ENCODE results near the gene RAB36. TPM values are rescaled to one million over a fixed set of nuclear protein-coding genes. Genes with fewer than 3 reads are reported as not detected.

RAB36 gene
- total RNA-seq, 1 experiment from 2014 or later, result 1.4 TPM

GRCh38 chr22:23150762-23151161 is 5.5 kb downstream of the RAB36 start:
- no peak overlapping the region for H2AFZ ChIP-seq (ENCODE audit: low read length)
- H3K27me3 ChIP-seq (ENCODE audit: insufficient read depth, low read length), result no peaks in the 10 kb centered on the region; the same call in 1 of the 2 replicates
- H3K27me3 Mint-ChIP-seq (ENCODE audit: low read depth), result peaks cover 41% of the 10 kb centered on the region
- H3T11ph ChIP-seq (ENCODE audit: low read length), result no peak overlapping the region
- no peak overlapping the region for H3K4me3 Mint-ChIP-seq
- H2BK20ac ChIP-seq (ENCODE audit: low read depth, low read length, poor library complexity, severe bottlenecking), result no peak overlapping the region
- no peak overlapping the region for H2AK5ac ChIP-seq (ENCODE audit: insufficient read length, low read length)
- no peak overlapping the region for H3K56ac ChIP-seq (ENCODE audit: insufficient read length, low read depth, low read length)
- H4K8ac ChIP-seq (replicated peaks; ENCODE audit: insufficient read length, low read depth, low read length), result no peak overlapping the region
- H3K79me1 ChIP-seq (ENCODE audit: insufficient read depth, low read depth, low read length, poor library complexity, severe bottlenecking), result no peaks in the 10 kb centered on the region
- H3K4me1 Mint-ChIP-seq, result peaks cover 26 to 27% of the 10 kb centered on the region in 2 experiments
- no peak overlapping the region for H4K91ac ChIP-seq (ENCODE audit: insufficient read length, low read depth, low read length)
- H2BK15ac ChIP-seq (ENCODE audit: low read depth, low read length), result no peak overlapping the region
- H3K23me2 ChIP-seq (ENCODE audit: insufficient read length, low read depth, low read length, poor library complexity, severe bottlenecking), result peaks cover under 1% of the 10 kb centered on the region
- no peak overlapping the region for H2BK120ac ChIP-seq (ENCODE audit: low read depth, low read length, poor library complexity, severe bottlenecking)
- peaks cover 3% of the 10 kb centered on the region; the same call in 1 of the 2 replicates for H3K4me1 ChIP-seq (ENCODE audit: insufficient read depth, low read length)
- no peaks in the 10 kb centered on the region for H4K20me1 ChIP-seq (ENCODE audit: control insufficient read depth, insufficient read depth, insufficient read length)
- peaks cover 0 to 4% (median 0%) of the 10 kb centered on the region in 3 experiments; a peak in 3 of 7 replicates for H3K36me3 Mint-ChIP-seq (ENCODE audit: insufficient read depth in 1 of 3, low read depth in 3 of 3)
- DNase-seq, result no peak
- no peak overlapping the region for H2BK12ac ChIP-seq (ENCODE audit: insufficient read length, low read depth, low read length)
- peak overlapping the region in 1 of 3 experiments; percentile 63; a peak in 1 of 7 replicates for H3K27ac Mint-ChIP-seq
- H3K14ac ChIP-seq (ENCODE audit: insufficient read depth, low read length), result no peak overlapping the region
- no peaks in the 10 kb centered on the region for H3K9me3 Mint-ChIP-seq
- H3K9ac ChIP-seq (ENCODE audit: extremely low read depth, insufficient read length, low read length), result no peak overlapping the region
- no CpG with 5 or more reads among the region's 6 CpGs for WGBS (ENCODE audit: extremely low coverage, insufficient read length, low lambda C conversion rate)
- no peak overlapping the region for H4K5ac ChIP-seq (ENCODE audit: insufficient read length, low read depth, low read length)
- H3K9me3 ChIP-seq (ENCODE audit: control insufficient read depth, low read depth, low read length), result no peaks in the 10 kb centered on the region
- H2BK5ac ChIP-seq (ENCODE audit: insufficient read length, low read length), result no peak overlapping the region
- H3K23ac ChIP-seq (ENCODE audit: insufficient read length, low read depth, low read length), result no peak overlapping the region
- no peak overlapping the region for H3K4ac ChIP-seq (ENCODE audit: low read depth, low read length)
- TF ChIP-seq CTCF (conservative IDR thresholded peaks at IDR 0.05), result no peak
- no peaks in the 10 kb centered on the region for H3K79me2 ChIP-seq (ENCODE audit: insufficient read depth, low read length)
- no peak overlapping the region for H3K27ac ChIP-seq (ENCODE audit: insufficient read length, low read depth, low read length)
- H3K18ac ChIP-seq (ENCODE audit: insufficient read length, low read depth, low read length), result no peak overlapping the region
- H3K4me2 ChIP-seq (ENCODE audit: insufficient read depth, insufficient read length, low read length), result no peak overlapping the region
